ENCODE data around the gene GHR. TPM values are rescaled to one million over a fixed set of nuclear protein-coding genes. Genes with fewer than 3 reads are reported as not detected.

GHR gene
- total RNA-seq, 1 donor from 2014 or later = 10.4 TPM

DNA sequence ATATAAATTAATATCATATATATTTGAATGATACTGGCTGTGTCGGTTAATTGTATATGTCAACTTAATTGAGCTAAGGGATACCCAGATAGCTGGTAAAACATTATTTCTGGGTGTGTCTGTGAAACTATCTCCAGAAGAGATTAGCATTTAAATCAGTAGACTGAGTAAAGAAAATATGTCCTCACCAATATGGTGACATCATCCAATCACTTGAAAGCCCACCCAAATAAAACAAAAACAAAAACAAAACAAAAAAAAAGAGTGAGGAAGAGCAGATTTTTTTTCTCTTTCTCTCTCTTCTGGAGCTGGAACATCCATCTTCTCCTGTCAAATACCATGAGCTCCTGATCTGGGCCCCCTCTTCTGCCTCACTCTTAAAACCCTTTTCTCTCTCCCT is 317.7 kb downstream of the GHR start:
- intact Hi-C loops (cut with DNase I) = no loop called here
- no peak for DNase-seq (ENCODE audit: low spot score)

DNA sequence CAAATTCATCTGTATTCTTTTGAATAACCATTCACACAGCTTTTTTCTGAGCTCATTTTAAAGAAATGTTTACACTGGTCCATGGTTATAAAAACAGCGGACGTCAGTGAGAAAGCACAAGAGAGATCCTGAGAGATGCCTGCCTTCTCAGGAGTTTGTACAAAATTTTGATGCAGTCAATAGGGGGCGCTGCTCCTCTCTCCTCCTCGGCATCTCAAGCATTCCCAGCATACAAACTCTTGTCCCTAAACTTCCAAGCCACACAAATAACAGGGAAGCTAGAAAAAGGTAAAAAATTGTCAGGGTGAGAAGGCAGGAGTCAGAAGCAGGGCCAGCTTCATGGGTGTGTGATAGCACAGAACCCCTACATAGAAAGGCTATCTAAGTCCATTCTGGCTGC is 322.2 kb downstream of the GHR start:
- DNase-seq (ENCODE audit: low spot score) = no peak
- intact Hi-C loops (cut with DNase I) = no loop called here

DNA sequence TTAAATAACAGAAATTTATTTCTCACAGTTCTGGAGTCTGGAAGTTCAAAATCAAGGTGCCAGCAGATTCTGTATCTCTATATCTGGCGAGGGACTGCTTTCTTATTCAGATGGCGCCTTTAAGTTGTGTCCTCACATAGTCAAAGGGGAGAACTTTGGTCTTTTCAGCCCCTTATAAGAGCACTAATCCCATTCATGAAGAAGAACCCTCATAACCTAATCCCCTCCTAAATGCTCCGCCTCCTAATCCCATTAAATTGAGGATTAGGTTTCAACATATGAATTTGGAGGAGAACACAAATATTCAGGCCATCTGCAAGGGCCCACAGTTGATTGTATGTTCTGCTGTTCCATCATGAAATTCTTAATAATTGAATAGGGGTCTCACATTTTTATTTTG is 322.6 kb downstream of the GHR start:
- intact Hi-C loops (cut with DNase I) = no loop called here
- no peak for DNase-seq (ENCODE audit: low spot score)

DNA sequence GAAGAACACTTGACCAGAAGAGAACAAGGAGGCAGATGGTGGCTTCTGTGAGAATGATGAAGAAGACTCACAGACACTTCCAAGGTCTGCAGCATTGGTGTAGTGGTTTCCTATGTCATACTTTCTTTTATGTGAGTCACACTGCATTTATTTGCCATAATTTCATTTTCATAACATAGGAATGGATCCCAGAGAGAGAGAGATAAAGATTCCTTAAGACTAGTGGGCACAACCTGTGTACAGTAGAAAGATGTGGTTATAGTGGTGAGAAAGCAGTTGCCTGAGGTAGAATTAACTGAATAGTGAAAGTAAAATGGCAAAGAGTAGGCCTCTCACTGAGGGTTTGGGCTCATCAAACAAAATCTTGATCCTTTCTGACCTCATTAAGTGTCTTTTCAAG is 325.8 kb downstream of the GHR start:
- intact Hi-C loops (cut with DNase I) = no loop called here

GRCh38 chr5:42750507-42750906 is 327.3 kb downstream of the GHR start:
- DNase-seq (ENCODE audit: low spot score) = no peak
- intact Hi-C loops (cut with DNase I) = no loop called here

More for the DNA sequence above, 325.8 kb downstream of the GHR start:
- DNase-seq (ENCODE audit: low spot score) = no peak

- no peak for DNase-seq (ENCODE audit: low spot score)
- intact Hi-C loops (cut with DNase I) = no loop called here
Observed at GRCh38 chr5:42751044-42751443, 327.8 kb downstream of the GHR start.

- DNase-seq (ENCODE audit: low spot score) = no peak
- intact Hi-C loops (cut with DNase I) = no loop called here
Observed at GRCh38 chr5:42753099-42753498, 329.9 kb downstream of the GHR start.

- intact Hi-C loops (cut with DNase I) = no loop called here
- DNase-seq (ENCODE audit: low spot score) = peak; percentile 67
Observed at GRCh38 chr5:42756606-42757601, 333.7 kb downstream of the GHR start, which contains the start of gene CCDC152. TSS of gene CCDC152 (plus strand) at chr5:42756818. CDS start at chr5:42759122, 2,304 bp downstream.

DNA sequence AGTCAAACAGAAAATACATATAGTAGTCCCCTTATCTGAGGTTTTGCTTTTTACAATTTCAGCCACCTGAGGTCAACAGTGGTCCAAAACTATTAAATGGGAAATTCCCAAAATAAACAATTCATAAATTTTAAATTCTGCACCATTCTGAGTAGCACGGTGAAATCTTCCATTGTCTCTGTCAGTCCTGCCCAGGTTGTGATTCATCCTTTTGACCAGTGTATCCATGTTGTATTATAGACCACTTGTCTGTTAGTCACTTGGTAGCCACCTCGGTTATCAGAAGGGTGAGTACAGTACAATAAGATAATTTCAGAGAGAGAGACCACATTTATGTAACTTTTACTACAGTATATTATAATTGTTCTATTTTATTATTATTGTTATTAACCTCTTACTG is 336.2 kb downstream of the GHR start:
- DNase-seq (ENCODE audit: low spot score) = no peak
- intact Hi-C loops (cut with DNase I) = no loop called here

GRCh38 chr5:42760426-42760825 is 337.2 kb downstream of the GHR start:
- intact Hi-C loops (cut with DNase I) = loop anchor here (10.0 kb wide), 2 partner anchors 176 to 906 kb away; no protein-coding TSS in a partner anchor
- DNase-seq (ENCODE audit: low spot score) = no peak

- DNase-seq (ENCODE audit: low spot score) = no peak
- intact Hi-C loops (cut with DNase I) = loop anchor here (10.0 kb wide), 2 partner anchors 177 to 907 kb away; no protein-coding TSS in a partner anchor
Observed at GRCh38 chr5:42761791-42762190, 338.6 kb downstream of the GHR start.

- intact Hi-C loops (cut with DNase I) = loop anchor here (2.0 to 10.0 kb wide), 4 partner anchors 183 to 913 kb away; partner anchors contain the start of gene GHR
- DNase-seq (ENCODE audit: low spot score) = no peak
Observed at GRCh38 chr5:42767491-42768105, 344.4 kb downstream of the GHR start.

DNA sequence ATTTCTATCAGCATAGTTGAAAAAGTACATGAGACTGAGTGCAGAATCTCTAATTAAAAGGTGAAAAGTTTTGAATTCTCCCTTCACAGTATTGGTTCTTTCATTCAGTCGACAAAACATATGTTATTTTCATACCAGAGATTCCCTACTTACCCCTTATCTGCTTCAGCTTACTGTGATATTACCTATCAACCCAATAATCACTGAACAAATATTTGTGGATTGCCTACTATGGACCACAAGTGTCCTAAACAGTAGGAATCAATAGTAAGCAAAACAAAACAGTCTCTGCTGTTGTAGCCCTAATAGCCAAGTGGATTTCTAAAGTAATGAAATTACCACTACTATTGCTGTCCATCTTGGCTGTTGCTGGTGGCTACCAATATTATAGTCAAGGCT is 344.9 kb downstream of the GHR start:
- intact Hi-C loops (cut with DNase I) = loop anchor here (5.0 to 10.0 kb wide), 3 partner anchors 183 to 913 kb away; no protein-coding TSS in a partner anchor
- no peak for DNase-seq (ENCODE audit: low spot score)

DNA sequence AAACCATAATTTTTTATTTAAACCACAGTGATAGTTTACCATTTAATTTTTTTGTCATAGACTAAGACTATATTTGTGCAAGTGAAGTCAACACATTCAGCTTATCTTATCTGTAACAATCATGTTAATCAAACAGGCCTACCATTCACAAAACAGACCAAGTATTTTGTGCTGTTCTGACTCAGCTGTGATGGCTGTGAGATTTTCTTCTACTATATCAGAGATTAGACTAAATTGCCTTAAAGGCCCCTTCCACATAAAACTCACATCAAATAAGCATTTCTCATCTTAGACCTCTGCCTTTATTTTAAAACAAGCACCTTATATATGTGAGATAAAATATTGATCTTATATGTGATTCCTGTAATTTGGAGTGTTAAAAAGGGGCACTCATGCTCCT is 346.8 kb downstream of the GHR start:
- intact Hi-C loops (cut with DNase I) = loop anchor here (10.0 kb wide), 1 partner anchor 115 kb away; no protein-coding TSS in a partner anchor
- DNase-seq (ENCODE audit: low spot score) = no peak

Measured in cardiac septum (tissue), 1 donor.